ENCODE measurements around the gene CUL4A.
"Not testable (repeated sequence)": the region's sequence is repeated elsewhere in the genome, so short reads cannot be mapped to it uniquely, and the experiment has no call there.

Gene CUL4A

DNA sequence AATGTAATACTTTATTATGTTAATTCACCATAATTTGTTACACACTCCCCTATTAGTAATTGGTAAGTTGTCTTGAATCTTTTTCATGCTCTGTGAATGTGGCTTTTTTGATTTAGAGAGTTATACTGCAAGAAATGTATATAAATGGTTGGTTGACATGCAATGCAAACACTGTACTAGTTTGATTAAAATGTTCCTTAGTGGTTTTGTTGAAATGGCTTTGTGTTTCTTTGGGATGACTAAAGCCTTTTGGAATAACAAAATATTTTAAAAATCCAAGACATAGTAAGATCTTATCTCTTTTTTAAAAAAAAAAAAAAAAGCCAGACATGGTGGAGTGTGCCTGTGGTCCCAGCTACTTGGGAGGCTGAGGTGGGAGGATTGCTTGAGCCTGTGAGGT lies 98.1 kb downstream of the CUL4A start:
- H3K4me3 ChIP-seq (ENCODE audit: low read depth, low read length), result no peak overlapping the region
- no peak for DNase-seq (ENCODE audit: low read depth)

DNA sequence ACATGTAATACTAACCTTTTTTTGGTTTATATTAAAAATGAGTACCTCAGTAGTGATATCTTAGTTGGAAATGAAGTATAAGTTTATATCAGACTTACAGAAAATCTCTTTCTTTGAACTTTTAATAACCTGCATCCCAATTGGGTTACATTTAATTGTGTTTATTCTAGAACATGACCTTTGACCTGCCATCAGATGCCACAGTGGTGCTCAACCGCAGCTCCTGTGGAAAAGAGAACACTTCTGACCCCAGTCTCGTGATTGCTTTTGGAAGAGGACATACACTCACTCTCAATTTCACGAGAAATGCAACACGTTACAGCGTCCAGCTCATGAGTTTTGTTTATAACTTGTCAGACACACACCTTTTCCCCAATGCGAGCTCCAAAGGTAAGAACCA lies 100.1 kb downstream of the CUL4A start:
- DNase-seq (ENCODE audit: low read depth), result no peak
- H3K4me3 ChIP-seq (ENCODE audit: low read depth, low read length), result no peak overlapping the region

DNA sequence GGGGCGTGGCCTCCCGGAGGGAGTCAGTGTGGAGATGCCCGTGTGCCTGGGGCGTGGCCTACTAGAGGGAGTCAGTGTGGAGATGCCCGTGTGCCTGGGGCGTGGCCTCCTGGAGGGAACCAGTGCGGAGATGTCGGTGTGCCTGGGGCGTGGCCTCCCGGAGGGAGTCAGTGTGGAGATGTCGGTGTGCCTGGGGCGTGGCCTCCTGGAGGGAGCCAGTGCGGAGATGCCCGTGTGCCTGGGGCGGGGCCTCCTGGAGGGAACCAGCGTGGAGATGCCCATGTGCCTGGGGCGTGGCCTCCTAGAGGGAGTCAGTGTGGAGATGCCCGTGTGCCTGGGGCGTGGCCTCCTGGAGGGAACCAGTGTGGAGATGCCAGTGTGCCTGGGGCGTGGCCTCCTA lies 104.7 kb downstream of the CUL4A start:
- not testable (repeated sequence) for DNase-seq (ENCODE audit: low read depth); H3K4me3 ChIP-seq (ENCODE audit: low read depth, low read length)

DNA sequence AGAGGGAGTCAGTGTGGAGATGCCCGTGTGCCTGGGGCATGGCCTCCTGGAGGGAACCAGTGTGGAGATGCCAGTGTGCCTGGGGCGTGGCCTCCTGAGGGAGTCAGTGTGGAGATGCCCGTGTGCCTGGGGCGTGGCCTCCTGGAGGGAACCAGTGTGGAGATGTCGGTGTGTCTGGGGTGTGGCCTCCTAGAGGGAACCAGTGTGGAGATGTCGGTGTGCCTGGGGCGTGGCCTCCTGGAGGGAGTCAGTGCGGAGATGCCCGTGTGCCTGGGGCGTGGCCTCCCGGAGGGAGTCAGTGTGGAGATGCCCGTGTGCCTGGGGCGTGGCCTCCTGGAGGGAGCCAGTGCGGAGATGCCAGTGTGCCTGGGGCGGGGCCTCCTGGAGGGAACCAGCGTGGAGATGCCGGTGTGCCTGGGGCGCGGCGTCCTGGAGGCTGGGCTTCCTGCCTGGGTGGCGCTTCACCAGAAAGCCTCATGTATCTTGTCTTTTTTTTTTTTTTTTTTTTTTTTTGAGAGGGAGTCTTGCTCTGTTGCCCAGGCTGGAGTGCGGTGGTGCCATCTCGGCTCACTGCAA lies 105.6 kb downstream of the CUL4A start:
- not testable (repeated sequence) for H3K4me3 ChIP-seq (ENCODE audit: low read depth, low read length); DNase-seq (ENCODE audit: low read depth)

DNA sequence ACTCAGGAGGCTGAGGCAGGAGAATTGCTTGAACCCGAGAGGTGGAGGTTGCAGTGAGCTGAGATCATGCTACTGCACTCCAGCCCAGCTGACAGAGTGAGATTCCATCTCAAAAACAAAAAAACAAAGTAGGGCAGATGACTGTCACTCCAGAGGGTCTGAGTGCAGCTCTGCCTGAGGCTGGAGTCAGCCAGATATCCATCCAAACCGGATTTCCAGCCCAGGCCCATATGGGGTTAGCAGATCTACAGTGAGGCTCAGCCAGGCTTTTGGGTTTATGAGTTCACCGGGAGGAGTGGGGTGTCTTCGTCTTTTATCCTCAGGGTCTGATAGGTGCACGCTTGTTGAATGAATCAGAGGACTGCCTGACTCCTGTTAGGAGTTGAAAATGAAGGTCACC lies 106.6 kb downstream of the CUL4A start:
- no peak for DNase-seq (ENCODE audit: low read depth)
- no peak overlapping the region for H3K4me3 ChIP-seq (ENCODE audit: low read depth, low read length)

Data from skeletal muscle cell (primary cell).